Transverse colon (tissue), 4 donors: ENCODE data around the gene STAB2.

ENCODE experiments used
- CTCF ChIP-seq, 5 experiments: fragments of 200-600 bp in 3 of 5; fragments of 450-650 bp in 2 of 5; sonication (generic) in 3 of 5; IDR thresholded peaks; 1 replicate in 2 of 5; 2 replicates in 3 of 5; pipeline ENCODE4 v1.5.1; 2016 to 2017; ENCODE audit warnings: antibody characterized with exemption in 5 of 5, inconsistent platforms in 3 of 5, mild to moderate bottlenecking in 2 of 5, moderate library complexity in 1 of 5
- POLR2AphosphoS5 ChIP-seq, 3 donors: sonication (generic); formaldehyde crosslinking; IDR thresholded peaks; one replicate each; pipeline ENCODE4 v1.6.1; 2016; ENCODE audit warnings: antibody characterized with exemption in 3 of 3

- TF ChIP-seq POLR2AphosphoS5 (IDR thresholded peaks at IDR 0.05) (no peak), CTCF (IDR thresholded peaks at IDR 0.05) (no peak)
Observed at GRCh38 chr12:103657331-103657730, 70.3 kb downstream of the STAB2 start.
